ENCODE data around the gene CPVL.

- TF ChIP-seq CTCF (IDR thresholded peaks at IDR 0.05; ENCODE audit: low read depth, low read length, missing input control) (no peak), ATF3 (IDR thresholded peaks at IDR 0.05) (no peak), EGR1 (IDR thresholded peaks at IDR 0.05; ENCODE audit: low read depth in 2 of 2) (no peak), RAD21 (IDR thresholded peaks at IDR 0.05) (no peak), FOXA1 (IDR thresholded peaks at IDR 0.05) (no peak), YY1 (IDR thresholded peaks at IDR 0.05) (no peak), TAF1 (conservative IDR thresholded peaks at IDR 0.05) (no peak), JUND (IDR thresholded peaks at IDR 0.05) (no peak), HNF4G (IDR thresholded peaks at IDR 0.05) (no peak)
These were observed 46.0 kb upstream of the CPVL start for GRCh38 chr7:29192323-29192722.
